Stomach (tissue), 9 donors: Measurements from ENCODE around the gene SLC7A4. TPM values are rescaled to one million over a fixed set of nuclear protein-coding genes. Genes with fewer than 3 reads are reported as not detected.

Experiments used
- DNase-seq, 2 donors: peaks; one replicate each; pipeline versions ENCODE4 v3.0.0 to v3.0.0-alpha.2; 2013 to 2019
- H3K27ac ChIP-seq, 5 donors: fragments of 200-600 bp in 4 of 5; sonication (generic) in 4 of 5; one replicate each; pipeline ENCODE4 v1.5.1; 2013 to 2019; ENCODE audit warnings: mild to moderate bottlenecking in 1 of 5, moderate library complexity in 1 of 5
- H3K27me3 ChIP-seq, 3 donors: fragments of 200-600 bp; sonication (generic); one replicate each; pipeline ENCODE4 v1.5.1; 2017 to 2019; ENCODE audit warnings: mixed run types in 1 of 3
- H3K36me3 ChIP-seq, 4 donors: fragments of 200-600 bp; sonication (generic); 1 replicate in 3 of 4; 2 replicates in 1 of 4; pipeline ENCODE4 v1.5.1; 2016 to 2019
- H3K4me1 ChIP-seq, 4 donors: fragments of 200-600 bp; sonication (generic); one replicate each; pipeline ENCODE4 v1.5.1; 2016 to 2019
- H3K4me3 ChIP-seq, 4 donors: fragments of 200-600 bp; sonication (generic) in 3 of 4; one replicate each; pipeline ENCODE4 v1.5.1; 2016 to 2019; ENCODE audit warnings: mild to moderate bottlenecking in 1 of 4
- H3K9me3 ChIP-seq, 4 donors: fragments of 200-600 bp; sonication (generic); one replicate each; pipeline ENCODE4 v1.5.1; 2016 to 2019
- EP300 ChIP-seq: sonication (generic); formaldehyde crosslinking; IDR thresholded peaks from one replicate; pipeline ENCODE4 v1.6.1; 2017; ENCODE audit warnings: antibody characterized with exemption
- POLR2A ChIP-seq, 4 donors: fragments of 450-650 bp; IDR thresholded peaks; one replicate each; pipeline ENCODE4 v1.6.1; 2016; ENCODE audit warnings: antibody characterized with exemption in 4 of 4, control low read depth in 2 of 4, mild to moderate bottlenecking in 1 of 4, moderate library complexity in 1 of 4
- POLR2AphosphoS5 ChIP-seq, 3 donors: sonication (generic); formaldehyde crosslinking; IDR thresholded peaks; one replicate each; pipeline ENCODE4 v1.6.1; 2016; ENCODE audit warnings: antibody characterized with exemption in 3 of 3
- WGBS, 5 donors: extraction: QIAGEN DNeasy Blood & Tissue Kit in 3 of 5; methylation state at CpG; one replicate each; pipeline versions ENCODE4 v1.1.5 to v1.1.7; 2013 to 2018; 5-methylcytosine and 5-hydroxymethylcytosine counted together
- intact Hi-C: fragments of 100-400 bp; cut with DNase I; formaldehyde crosslinking; loops from one replicate; pipeline ENCODE4 v1.15.1; 2023; ENCODE audit warnings: low total_unique reads
- polyA plus RNA-seq, 3 donors: library from polyadenylated mRNA; stranded (reverse); fragments of 200-250 nt; gene quantifications; one replicate each; pipeline ENCODE4 v1.2.3, GENCODE V29; 2013
- total RNA-seq, 5 donors: library from RNA; depleted of rRNA; stranded (reverse); fragments of >200 nt; gene quantifications; one replicate each; pipeline versions ENCODE4 v1.1.0 to v1.2.3, GENCODE V29; 2014 to 2016
- TF ChIP-seq, protein P1 (sequence below), 7 experiments: fragments of 450-650 bp in 4 of 7; fragments of 200-600 bp in 3 of 7; sonication (generic) in 3 of 7; IDR thresholded peaks; one replicate each; pipeline ENCODE4 v1.5.1; 2016 to 2019; ENCODE audit warnings: antibody characterized with exemption in 7 of 7, control low read depth in 2 of 7, mild to moderate bottlenecking in 1 of 7
- donor health status: healthy with polysubstance abuse.
- donor health status: Bipolar disorder and iron deficiency.
- donor health status: healthy.

Gene SLC7A4
- total and polyA plus RNA-seq, 8 donors, result 0.12 to 1.0 (median 0.18) TPM; not detected in 5

DNA sequence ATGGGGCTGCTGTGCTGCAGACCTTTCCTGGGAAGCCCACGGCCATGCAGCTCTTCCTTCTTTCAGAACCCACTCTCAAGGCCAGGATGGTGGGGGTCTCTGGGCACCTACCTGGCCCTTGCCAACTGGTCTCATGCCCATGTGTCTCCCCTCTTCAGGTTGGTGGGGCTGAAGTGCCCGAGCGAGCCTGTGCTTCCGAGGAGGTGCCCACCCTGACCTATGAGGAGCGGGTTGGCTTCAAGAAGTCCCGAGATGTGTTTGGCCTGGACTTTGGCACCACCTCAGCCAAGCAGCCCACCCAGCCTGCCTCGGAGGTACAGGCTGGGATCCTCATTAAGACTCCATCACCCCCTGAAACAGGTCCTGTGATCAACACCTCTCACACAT lies 40.3 kb downstream of the SLC7A4 start:
- no peak overlapping the region for H3K4me3 ChIP-seq
- WGBS, 5 donors, result 84 to 96% (median 86%) methylated on average over 5 to 7 of the region's 7 CpGs
- H3K9me3 ChIP-seq, result no peaks in the 10 kb centered on the region
- H3K27me3 ChIP-seq, result no peaks in the 10 kb centered on the region
- TF ChIP-seq POLR2A (IDR thresholded peaks at IDR 0.05), result no peak
- no peak for TF ChIP-seq POLR2AphosphoS5 (IDR thresholded peaks at IDR 0.05)
- TF ChIP-seq EP300, result no peak
- TF ChIP-seq, protein P1, sequence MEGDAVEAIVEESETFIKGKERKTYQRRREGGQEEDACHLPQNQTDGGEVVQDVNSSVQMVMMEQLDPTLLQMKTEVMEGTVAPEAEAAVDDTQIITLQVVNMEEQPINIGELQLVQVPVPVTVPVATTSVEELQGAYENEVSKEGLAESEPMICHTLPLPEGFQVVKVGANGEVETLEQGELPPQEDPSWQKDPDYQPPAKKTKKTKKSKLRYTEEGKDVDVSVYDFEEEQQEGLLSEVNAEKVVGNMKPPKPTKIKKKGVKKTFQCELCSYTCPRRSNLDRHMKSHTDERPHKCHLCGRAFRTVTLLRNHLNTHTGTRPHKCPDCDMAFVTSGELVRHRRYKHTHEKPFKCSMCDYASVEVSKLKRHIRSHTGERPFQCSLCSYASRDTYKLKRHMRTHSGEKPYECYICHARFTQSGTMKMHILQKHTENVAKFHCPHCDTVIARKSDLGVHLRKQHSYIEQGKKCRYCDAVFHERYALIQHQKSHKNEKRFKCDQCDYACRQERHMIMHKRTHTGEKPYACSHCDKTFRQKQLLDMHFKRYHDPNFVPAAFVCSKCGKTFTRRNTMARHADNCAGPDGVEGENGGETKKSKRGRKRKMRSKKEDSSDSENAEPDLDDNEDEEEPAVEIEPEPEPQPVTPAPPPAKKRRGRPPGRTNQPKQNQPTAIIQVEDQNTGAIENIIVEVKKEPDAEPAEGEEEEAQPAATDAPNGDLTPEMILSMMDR (IDR thresholded peaks at IDR 0.05), result no peak
- no peak for DNase-seq
- no peaks in the 10 kb centered on the region for H3K4me1 ChIP-seq
- H3K36me3 ChIP-seq, result peaks cover 35 to 99% (median 90%) of the 10 kb centered on the region in 4 donors
- H3K27ac ChIP-seq, result no peak overlapping the region
- intact Hi-C loops, result no loop called here

DNA sequence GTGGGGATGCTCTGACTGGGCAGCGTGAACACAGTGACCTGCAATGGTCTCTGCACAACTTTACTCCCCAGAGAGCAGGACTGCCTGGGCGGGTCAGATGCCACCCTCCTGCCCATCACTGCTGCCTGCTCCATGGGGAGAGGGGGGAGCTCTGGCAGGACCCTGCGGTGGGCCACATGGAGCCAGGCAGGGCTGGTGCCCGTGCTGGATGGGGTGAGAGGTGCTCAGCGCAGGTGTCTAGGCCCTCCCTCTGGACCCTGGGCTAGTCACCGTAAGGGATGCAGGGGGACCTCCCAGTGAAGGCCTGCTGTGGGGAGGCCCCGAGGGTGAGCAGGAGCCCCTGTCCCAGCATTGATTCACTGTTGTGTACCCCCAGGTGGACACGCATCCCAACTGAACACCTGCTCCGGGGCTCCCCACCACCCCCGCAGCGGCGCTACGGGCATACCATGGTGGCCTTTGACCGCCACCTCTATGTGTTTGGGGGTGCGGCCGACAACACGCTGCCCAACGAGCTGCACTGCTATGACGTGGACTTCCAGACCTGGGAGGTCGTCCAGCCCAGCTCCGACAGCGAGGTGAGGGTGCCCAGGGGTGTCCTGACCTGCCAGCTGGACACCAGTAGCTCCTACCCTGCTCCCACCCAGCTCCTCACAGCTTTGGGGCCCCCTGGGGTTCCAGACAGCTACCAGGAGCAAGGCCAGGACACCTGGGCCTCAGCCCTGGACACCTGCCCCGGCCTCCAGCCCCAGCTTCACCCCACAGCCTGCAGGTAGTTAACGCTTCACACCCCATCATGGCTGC lies 40.9 kb downstream of the SLC7A4 start:
- H3K4me3 ChIP-seq, result no peak overlapping the region
- no peaks in the 10 kb centered on the region for H3K9me3 ChIP-seq
- intact Hi-C loops, result no loop called here
- H3K27ac ChIP-seq, result no peak overlapping the region
- DNase-seq, result no peak
- H3K36me3 ChIP-seq, result peaks cover 35 to 99% (median 90%) of the 10 kb centered on the region in 4 donors
- 89 to 95% (median 93%) methylated on average over 10 to 24 of the region's 24 CpGs for WGBS, 5 donors
- TF ChIP-seq POLR2AphosphoS5 (IDR thresholded peaks at IDR 0.05), result no peak
- TF ChIP-seq, protein P1 (IDR thresholded peaks at IDR 0.05), result no peak
- no peak for TF ChIP-seq EP300
- TF ChIP-seq POLR2A (IDR thresholded peaks at IDR 0.05), result no peak
- no peaks in the 10 kb centered on the region for H3K27me3 ChIP-seq
- H3K4me1 ChIP-seq, result no peaks in the 10 kb centered on the region

DNA sequence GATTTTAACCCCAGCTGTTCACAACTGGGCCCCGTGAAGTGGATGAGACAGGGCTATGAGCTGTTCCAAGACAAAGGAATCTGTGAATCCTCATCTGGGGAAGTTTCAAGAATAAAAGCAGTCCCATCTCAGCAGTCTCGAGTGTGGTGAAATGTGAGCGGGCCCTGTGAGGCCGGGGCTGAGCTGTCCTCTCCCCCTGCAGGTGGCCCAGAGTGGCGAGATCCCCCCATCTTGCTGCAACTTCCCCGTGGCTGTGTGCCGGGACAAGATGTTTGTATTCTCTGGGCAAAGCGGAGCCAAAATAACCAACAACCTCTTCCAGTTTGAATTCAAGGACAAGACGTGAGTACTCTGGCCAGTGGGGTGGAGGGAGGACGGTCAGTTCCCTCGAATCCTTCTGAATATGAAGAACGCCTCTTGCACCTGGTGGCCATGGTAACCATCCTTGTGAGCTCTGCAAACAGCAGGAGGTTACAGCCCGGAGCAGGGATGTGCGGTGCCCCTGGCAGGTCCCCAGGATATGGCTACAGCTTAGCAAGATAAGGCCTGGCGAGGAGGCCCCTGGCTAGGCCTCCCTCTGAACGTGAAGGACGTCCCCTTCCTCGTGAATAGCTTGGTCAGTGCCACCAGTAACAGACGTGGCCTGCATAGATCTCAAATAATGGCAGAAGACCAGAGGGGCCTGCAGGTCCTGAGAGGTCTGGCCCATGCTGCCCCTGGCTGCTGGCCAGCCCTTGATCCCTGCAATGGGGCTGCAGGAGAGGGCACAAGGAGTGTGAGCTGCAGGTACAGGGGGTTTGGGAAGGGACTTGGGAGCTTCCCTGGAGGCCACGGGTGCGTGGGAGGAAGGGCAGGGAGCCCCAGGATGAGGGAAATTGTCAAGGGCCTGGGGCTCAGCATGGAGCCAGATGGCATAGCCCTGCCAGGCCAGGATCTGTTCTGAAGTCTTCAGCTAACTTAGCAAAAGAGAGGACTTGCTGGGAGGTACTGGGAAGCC lies 41.9 kb downstream of the SLC7A4 start:
- H3K9me3 ChIP-seq, result no peaks in the 10 kb centered on the region
- WGBS, 5 donors, result 77 to 85% (median 78%) methylated on average over 17 to 21 of the region's 21 CpGs
- TF ChIP-seq, protein P1 (IDR thresholded peaks at IDR 0.05), result no peak
- no peak for TF ChIP-seq POLR2AphosphoS5 (IDR thresholded peaks at IDR 0.05)
- TF ChIP-seq POLR2A (IDR thresholded peaks at IDR 0.05), result no peak
- no peak for TF ChIP-seq EP300
- DNase-seq, result no peak
- no peaks in the 10 kb centered on the region for H3K4me1 ChIP-seq
- H3K4me3 ChIP-seq, result no peak overlapping the region
- intact Hi-C loops, result no loop called here
- H3K36me3 ChIP-seq, result peaks cover 36 to 97% (median 88%) of the 10 kb centered on the region in 4 donors
- H3K27ac ChIP-seq, result no peak overlapping the region
- no peaks in the 10 kb centered on the region for H3K27me3 ChIP-seq
